Trophoblast cell (in vitro differentiated cells and primary cell): Measurements from ENCODE around the gene N4BP2.

Experiments used
- DNase-seq, 2 donors: peaks; one replicate each; pipeline ENCODE4 v3.0.0-alpha.2; 2016
- H2AFZ ChIP-seq: 2 replicates; pipeline ENCODE4 v1.6.1; 2013; ENCODE audit warnings: low read length, moderate library complexity, mild to moderate bottlenecking; ENCODE audit not compliant: insufficient read depth, poor library complexity
- H2AK5ac ChIP-seq: 2 replicates; pipeline ENCODE4 v1.6.1; 2013; ENCODE audit warnings: mild to moderate bottlenecking, low read length
- H2BK120ac ChIP-seq: 2 replicates; pipeline ENCODE4 v1.6.1; 2013; ENCODE audit warnings: low read length, mild to moderate bottlenecking, moderate library complexity; ENCODE audit not compliant: insufficient read depth, poor library complexity
- H2BK12ac ChIP-seq: 2 replicates; pipeline ENCODE4 v1.6.1; 2013; ENCODE audit warnings: mild to moderate bottlenecking, low read length, moderate library complexity
- H2BK5ac ChIP-seq: 2 replicates; pipeline ENCODE4 v1.6.1; 2013; ENCODE audit warnings: low read length, low read depth, moderate library complexity, mild to moderate bottlenecking; ENCODE audit not compliant: poor library complexity
- H3K14ac ChIP-seq: 2 replicates; pipeline ENCODE4 v1.6.1; 2013; ENCODE audit warnings: mild to moderate bottlenecking, low read length
- H3K18ac ChIP-seq: 2 replicates; pipeline ENCODE4 v1.6.1; 2013; ENCODE audit warnings: mild to moderate bottlenecking, low read length
- H3K23ac ChIP-seq: 2 replicates; pipeline ENCODE4 v1.6.1; 2013; ENCODE audit warnings: low read length
- H3K27ac ChIP-seq: 2 replicates; pipeline ENCODE4 v1.5.1; 2013; ENCODE audit warnings: low read depth, mild to moderate bottlenecking, inconsistent platforms, low read length, moderate library complexity
- H3K27me3 ChIP-seq: 2 replicates; pipeline ENCODE4 v1.6.1; 2013; ENCODE audit warnings: inconsistent platforms, mild to moderate bottlenecking, low read length, moderate library complexity; ENCODE audit not compliant: insufficient read depth
- H3K36me3 ChIP-seq, 2 experiments: 1 replicate in 1 of 2; 2 replicates in 1 of 2; pipeline ENCODE4 v1.6.1; 2013; ENCODE audit warnings: low read length in 2 of 2, mild to moderate bottlenecking in 2 of 2, moderate library complexity in 1 of 2; ENCODE audit not compliant: insufficient read depth in 2 of 2, control insufficient read depth in 1 of 2
- H3K4ac ChIP-seq: 2 replicates; pipeline ENCODE4 v1.6.1; 2013; ENCODE audit warnings: low read depth, mild to moderate bottlenecking, low read length, moderate library complexity
- H3K4me1 ChIP-seq, 2 experiments: 1 replicate in 1 of 2; 2 replicates in 1 of 2; pipeline ENCODE4 v1.6.1; 2013; ENCODE audit warnings: low read length in 2 of 2, mild to moderate bottlenecking in 2 of 2, moderate library complexity in 1 of 2; ENCODE audit not compliant: insufficient read depth in 2 of 2, control insufficient read depth in 1 of 2
- H3K4me2 ChIP-seq: 2 replicates; pipeline ENCODE4 v1.6.1; 2013; ENCODE audit warnings: inconsistent platforms, mild to moderate bottlenecking, low read length, moderate library complexity
- H3K4me3 ChIP-seq: 2 replicates; pipeline ENCODE4 v1.5.1; 2013; ENCODE audit warnings: mild to moderate bottlenecking, low read depth, low read length, inconsistent platforms
- H3K79me1 ChIP-seq: one replicate; pipeline ENCODE4 v1.6.1; 2013; ENCODE audit warnings: low read length
- H3K79me2 ChIP-seq: 2 replicates; pipeline ENCODE4 v1.6.1; 2013; ENCODE audit warnings: low read length, mild to moderate bottlenecking; ENCODE audit not compliant: control insufficient read depth, insufficient read depth, poor library complexity
- H3K9ac ChIP-seq: 2 replicates; pipeline ENCODE4 v1.6.1; 2013; ENCODE audit warnings: mild to moderate bottlenecking, low read length
- H3K9me3 ChIP-seq: 2 replicates; pipeline ENCODE4 v1.6.1; 2013; ENCODE audit warnings: low read depth, mild to moderate bottlenecking, control low read depth, inconsistent platforms, low read length; ENCODE audit not compliant: insufficient read depth
- H4K12ac ChIP-seq: 2 replicates; pipeline ENCODE4 v1.6.1; 2013; ENCODE audit warnings: low read depth, mild to moderate bottlenecking, low read length, moderate library complexity
- H4K8ac ChIP-seq: 2 replicates; pipeline ENCODE4 v1.6.1; 2013; ENCODE audit warnings: low read depth, mild to moderate bottlenecking, low read length, moderate library complexity
- H4K91ac ChIP-seq: one replicate; pipeline ENCODE4 v1.6.1; 2013; ENCODE audit warnings: low read depth, mild to moderate bottlenecking, low read length, moderate library complexity
- WGBS: extraction: QIAGEN DNeasy Blood & Tissue Kit; methylation state at CpG from one replicate; pipeline ENCODE4 v1.1.7; 2013; ENCODE audit warnings: missing lambda C conversion rate; ENCODE audit not compliant: insufficient read length, insufficient coverage; ENCODE audit errors: extremely low coverage; 5-methylcytosine and 5-hydroxymethylcytosine counted together

The N4BP2 gene

GRCh38 chr4:40040908-40041307 is 15.7 kb upstream of the N4BP2 start:
- WGBS = no CpG with 5 or more reads among the region's 4 CpGs

GRCh38 chr4:40043786-40044185 is 12.9 kb upstream of the N4BP2 start:
- H2BK5ac ChIP-seq = no peak overlapping the region
- no peak overlapping the region for H2BK120ac ChIP-seq
- no peak overlapping the region for H4K8ac ChIP-seq
- H3K23ac ChIP-seq = no peak overlapping the region
- no peak overlapping the region for H3K27ac ChIP-seq
- H3K9ac ChIP-seq = no peak overlapping the region
- no peak overlapping the region for H2AK5ac ChIP-seq
- no peak overlapping the region for H3K14ac ChIP-seq
- no peaks in the 10 kb centered on the region for H3K27me3 ChIP-seq
- H3K79me1 ChIP-seq = no peaks in the 10 kb centered on the region
- H3K4me2 ChIP-seq = no peak overlapping the region
- H4K12ac ChIP-seq = no peak overlapping the region
- no peak for DNase-seq
- H3K4ac ChIP-seq = no peak overlapping the region
- no peak overlapping the region for H2AFZ ChIP-seq
- no peak overlapping the region for H4K91ac ChIP-seq
- no peak overlapping the region for H3K18ac ChIP-seq
- H3K4me3 ChIP-seq = no peak overlapping the region
- no peaks in the 10 kb centered on the region for H3K9me3 ChIP-seq
- H3K4me1 ChIP-seq = no peaks in the 10 kb centered on the region
- H2BK12ac ChIP-seq = no peak overlapping the region
- no peaks in the 10 kb centered on the region for H3K79me2 ChIP-seq
- no peaks in the 10 kb centered on the region for H3K36me3 ChIP-seq
- WGBS = no CpG with 5 or more reads among the region's 24 CpGs

More at GRCh38 chr4:40040908-40041307, 15.7 kb upstream of the N4BP2 start:
- H2AK5ac ChIP-seq = no peak overlapping the region
- H3K4me1 ChIP-seq = no peaks in the 10 kb centered on the region
- H4K12ac ChIP-seq = no peak overlapping the region
- no peaks in the 10 kb centered on the region for H3K79me2 ChIP-seq
- no peak overlapping the region for H2BK120ac ChIP-seq
- H4K8ac ChIP-seq = no peak overlapping the region
- no peak overlapping the region for H4K91ac ChIP-seq
- no peak overlapping the region for H2BK5ac ChIP-seq
- H3K4me2 ChIP-seq = no peak overlapping the region
- no peaks in the 10 kb centered on the region for H3K79me1 ChIP-seq
- no peak overlapping the region for H3K4me3 ChIP-seq
- no peak overlapping the region for H3K14ac ChIP-seq
- no peaks in the 10 kb centered on the region for H3K9me3 ChIP-seq
- H2BK12ac ChIP-seq = no peak overlapping the region
- no peak overlapping the region for H3K4ac ChIP-seq
- H3K23ac ChIP-seq = no peak overlapping the region
- no peak overlapping the region for H2AFZ ChIP-seq
- H3K9ac ChIP-seq = no peak overlapping the region
- no peak overlapping the region for H3K27ac ChIP-seq
- H3K27me3 ChIP-seq = no peaks in the 10 kb centered on the region
- no peak for DNase-seq
- H3K36me3 ChIP-seq = no peaks in the 10 kb centered on the region
- no peak overlapping the region for H3K18ac ChIP-seq

GRCh38 chr4:40046311-40046980 is 10.2 kb upstream of the N4BP2 start:
- H3K14ac ChIP-seq = no peak overlapping the region
- no peak overlapping the region for H3K4me2 ChIP-seq
- no peak overlapping the region for H4K8ac ChIP-seq
- H2BK120ac ChIP-seq = no peak overlapping the region
- H3K27me3 ChIP-seq = no peaks in the 10 kb centered on the region
- H3K79me2 ChIP-seq = no peaks in the 10 kb centered on the region
- no peak overlapping the region for H2BK12ac ChIP-seq
- H3K9ac ChIP-seq = no peak overlapping the region
- no peak overlapping the region for H3K18ac ChIP-seq
- H3K27ac ChIP-seq = no peak overlapping the region
- no peaks in the 10 kb centered on the region for H3K9me3 ChIP-seq
- no peak overlapping the region for H3K4ac ChIP-seq
- H3K4me1 ChIP-seq = no peaks in the 10 kb centered on the region
- H3K79me1 ChIP-seq = no peaks in the 10 kb centered on the region
- H2BK5ac ChIP-seq = no peak overlapping the region
- no peak overlapping the region for H2AFZ ChIP-seq
- no peak overlapping the region for H4K91ac ChIP-seq
- WGBS = no CpG with 5 or more reads among the region's 8 CpGs
- H3K4me3 ChIP-seq = no peak overlapping the region
- no peak overlapping the region for H2AK5ac ChIP-seq
- DNase-seq = peak; percentile 52 to 84
- no peak overlapping the region for H3K23ac ChIP-seq
- H3K36me3 ChIP-seq = no peaks in the 10 kb centered on the region
- H4K12ac ChIP-seq = no peak overlapping the region

- Histone ChIP-seq H3K18ac (no peak overlapping the region), H4K8ac (no peak overlapping the region), H2BK5ac (no peak overlapping the region), H3K27me3 (no peaks in the 10 kb centered on the region), H3K9ac (no peak overlapping the region), H4K91ac (no peak overlapping the region), H3K79me2 (peaks cover 12% of the 10 kb centered on the region), H3K36me3 (no peaks in the 10 kb centered on the region), H3K9me3 (no peaks in the 10 kb centered on the region), H3K4me3 (no peak overlapping the region), H3K4me2 (no peak overlapping the region), H3K27ac (no peak overlapping the region), H2BK120ac (no peak overlapping the region), H4K12ac (no peak overlapping the region), H3K4ac (no peak overlapping the region), H3K79me1 (peaks cover 21% of the 10 kb centered on the region), H3K4me1 (peaks cover 0 to 2% of the 10 kb centered on the region in 2 experiments), H2AFZ (no peak overlapping the region), H2BK12ac (no peak overlapping the region), H2AK5ac (no peak overlapping the region), H3K14ac (no peak overlapping the region), H3K23ac (no peak overlapping the region)
- DNase-seq = no peak
- WGBS = no CpG with 5 or more reads among the region's 5 CpGs
Observed at GRCh38 chr4:40053161-40053560, 3.5 kb upstream of the N4BP2 start.
